ENCODE measurements around the gene SDHC.
A peak's percentile ranks its signal among the peaks of the same experiment; 100 is the strongest.

The SDHC gene

DNA sequence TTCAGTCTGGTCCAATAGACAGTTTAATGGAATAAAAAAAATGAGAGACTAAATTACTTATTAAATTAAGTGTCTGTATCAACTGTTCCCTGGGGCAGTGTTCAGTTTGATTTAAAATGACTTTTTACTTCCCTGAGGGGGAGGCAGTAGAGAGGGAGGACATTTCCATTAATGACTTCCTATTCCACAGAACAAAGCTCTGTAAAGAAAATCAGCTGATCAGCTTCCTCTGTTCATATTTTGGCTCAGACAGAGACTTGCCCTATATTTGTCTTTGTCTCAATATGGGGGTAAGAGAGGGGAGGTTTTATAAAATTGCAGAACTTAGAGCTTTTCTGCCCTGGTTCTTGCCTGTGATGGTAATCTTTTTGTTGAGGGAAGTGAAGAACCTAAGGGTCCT, 45.1 kb downstream of the SDHC start:
- peaks cover 2% of the 10 kb centered on the region for H3K79me1 ChIP-seq (ENCODE audit: low read length)
- no peak overlapping the region for H3K27ac ChIP-seq (ENCODE audit: low read depth, low read length)
- no peak overlapping the region for H3K9ac ChIP-seq (ENCODE audit: low read length)
- H2BK15ac ChIP-seq (replicated peaks; ENCODE audit: low read depth), result no peak overlapping the region
- H3K36me3 ChIP-seq (ENCODE audit: control insufficient read depth, insufficient read depth, low read length), result no peaks in the 10 kb centered on the region
- no peaks in the 10 kb centered on the region for H3K27me3 ChIP-seq (ENCODE audit: insufficient read depth, low read length, poor library complexity)
- no peak overlapping the region for H3K4me2 ChIP-seq (ENCODE audit: low read length)
- no peak overlapping the region for H4K8ac ChIP-seq (ENCODE audit: low read depth, low read length)
- H2BK5ac ChIP-seq (ENCODE audit: low read length), result no peak overlapping the region
- H3K56ac ChIP-seq (ENCODE audit: low read length), result no peak overlapping the region
- no peak overlapping the region for H3K23ac ChIP-seq (ENCODE audit: low read length)
- no peak overlapping the region for H4K5ac ChIP-seq (ENCODE audit: low read length)
- H3K4ac ChIP-seq (ENCODE audit: low read depth, low read length), result no peak overlapping the region
- no peak overlapping the region for H3K18ac ChIP-seq (ENCODE audit: low read length)
- H3K4me3 ChIP-seq (ENCODE audit: low read length), result no peak overlapping the region
- H2BK120ac ChIP-seq (ENCODE audit: low read depth, low read length), result no peak overlapping the region
- DNase-seq, result no peak
- no peak overlapping the region for H2AK5ac ChIP-seq (ENCODE audit: low read length)
- peaks cover 2% of the 10 kb centered on the region for H3K4me1 ChIP-seq (ENCODE audit: control insufficient read depth, low read depth, low read length)
- H3K79me2 ChIP-seq (ENCODE audit: control insufficient read depth, insufficient read depth, low read length), result no peaks in the 10 kb centered on the region

DNA sequence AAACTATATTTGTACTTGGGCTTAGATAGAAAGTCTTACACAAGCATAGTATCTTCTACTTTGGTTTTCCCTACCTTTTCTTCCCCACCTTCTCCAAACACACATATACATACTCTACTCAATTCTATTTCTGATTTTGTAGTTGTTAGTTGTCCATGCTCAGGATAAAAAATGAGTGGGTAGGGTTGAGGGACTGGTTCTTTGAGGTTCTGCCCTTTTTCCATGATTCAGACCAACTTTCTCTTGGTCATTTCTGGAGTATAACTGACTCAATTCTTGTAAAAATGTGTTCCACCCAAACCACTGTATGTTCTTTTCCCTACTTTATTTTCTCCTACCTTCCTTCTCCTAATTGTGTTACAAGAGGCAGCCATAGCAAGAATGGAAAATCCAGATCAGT, 50.2 kb downstream of the SDHC start:
- peaks cover 2% of the 10 kb centered on the region for H3K79me1 ChIP-seq (ENCODE audit: low read length)
- H3K4ac ChIP-seq (ENCODE audit: low read depth, low read length), result no peak overlapping the region
- no peaks in the 10 kb centered on the region for H3K27me3 ChIP-seq (ENCODE audit: insufficient read depth, low read length, poor library complexity)
- no peaks in the 10 kb centered on the region for H3K36me3 ChIP-seq (ENCODE audit: control insufficient read depth, insufficient read depth, low read length)
- no peak overlapping the region for H3K4me2 ChIP-seq (ENCODE audit: low read length)
- H3K4me1 ChIP-seq (ENCODE audit: control insufficient read depth, low read depth, low read length), result peaks cover 13% of the 10 kb centered on the region
- no peak overlapping the region for H3K27ac ChIP-seq (ENCODE audit: low read depth, low read length)
- H2AK5ac ChIP-seq (ENCODE audit: low read length), result no peak overlapping the region
- H4K8ac ChIP-seq (ENCODE audit: low read depth, low read length), result no peak overlapping the region
- no peak overlapping the region for H3K18ac ChIP-seq (ENCODE audit: low read length)
- H3K56ac ChIP-seq (ENCODE audit: low read length), result no peak overlapping the region
- H2BK15ac ChIP-seq (replicated peaks; ENCODE audit: low read depth), result no peak overlapping the region
- no peak overlapping the region for H3K23ac ChIP-seq (ENCODE audit: low read length)
- H3K79me2 ChIP-seq (ENCODE audit: control insufficient read depth, insufficient read depth, low read length), result no peaks in the 10 kb centered on the region
- no peak overlapping the region for H3K4me3 ChIP-seq (ENCODE audit: low read length)
- H2BK5ac ChIP-seq (ENCODE audit: low read length), result no peak overlapping the region
- H4K5ac ChIP-seq (ENCODE audit: low read length), result no peak overlapping the region
- DNase-seq, result no peak
- H3K9ac ChIP-seq (ENCODE audit: low read length), result no peak overlapping the region
- no peak overlapping the region for H2BK120ac ChIP-seq (ENCODE audit: low read depth, low read length)

DNA sequence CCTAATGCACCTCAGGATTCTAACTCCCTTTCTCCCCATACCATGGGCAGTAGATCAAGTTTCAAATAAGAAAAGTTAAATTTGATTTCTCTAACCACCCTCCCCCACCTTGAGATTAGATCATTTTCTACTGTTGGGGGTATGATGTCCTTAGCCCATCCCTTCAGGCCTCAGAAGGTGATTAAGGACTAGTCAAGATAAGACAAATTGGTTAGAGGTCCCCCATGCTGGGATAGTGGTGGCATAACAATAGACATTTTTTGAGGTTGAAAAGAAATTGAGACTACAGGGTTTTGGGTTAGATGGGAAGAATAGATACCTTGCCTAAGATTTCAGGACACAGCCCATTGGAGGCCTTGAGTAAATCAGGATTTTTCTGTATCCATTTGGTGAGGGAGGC, 51.0 kb downstream of the SDHC start:
- no peak overlapping the region for H3K23ac ChIP-seq (ENCODE audit: low read length)
- no peaks in the 10 kb centered on the region for H3K27me3 ChIP-seq (ENCODE audit: insufficient read depth, low read length, poor library complexity)
- no peaks in the 10 kb centered on the region for H3K79me1 ChIP-seq (ENCODE audit: low read length)
- no peak overlapping the region for H2BK120ac ChIP-seq (ENCODE audit: low read depth, low read length)
- H4K5ac ChIP-seq (ENCODE audit: low read length), result no peak overlapping the region
- no peak overlapping the region for H2BK15ac ChIP-seq (replicated peaks; ENCODE audit: low read depth)
- H3K4me3 ChIP-seq (ENCODE audit: low read length), result no peak overlapping the region
- no peak overlapping the region for H3K9ac ChIP-seq (ENCODE audit: low read length)
- H4K8ac ChIP-seq (ENCODE audit: low read depth, low read length), result no peak overlapping the region
- H3K4ac ChIP-seq (ENCODE audit: low read depth, low read length), result no peak overlapping the region
- no peak overlapping the region for H2BK5ac ChIP-seq (ENCODE audit: low read length)
- H3K36me3 ChIP-seq (ENCODE audit: control insufficient read depth, insufficient read depth, low read length), result no peaks in the 10 kb centered on the region
- no peak overlapping the region for H3K18ac ChIP-seq (ENCODE audit: low read length)
- no peak overlapping the region for H3K56ac ChIP-seq (ENCODE audit: low read length)
- H3K27ac ChIP-seq (ENCODE audit: low read depth, low read length), result peak overlapping the region; percentile 52
- DNase-seq, result peak; percentile 79
- H2AK5ac ChIP-seq (ENCODE audit: low read length), result no peak overlapping the region
- peaks cover 13% of the 10 kb centered on the region for H3K4me1 ChIP-seq (ENCODE audit: control insufficient read depth, low read depth, low read length)
- no peak overlapping the region for H3K4me2 ChIP-seq (ENCODE audit: low read length)
- no peaks in the 10 kb centered on the region for H3K79me2 ChIP-seq (ENCODE audit: control insufficient read depth, insufficient read depth, low read length)

DNA sequence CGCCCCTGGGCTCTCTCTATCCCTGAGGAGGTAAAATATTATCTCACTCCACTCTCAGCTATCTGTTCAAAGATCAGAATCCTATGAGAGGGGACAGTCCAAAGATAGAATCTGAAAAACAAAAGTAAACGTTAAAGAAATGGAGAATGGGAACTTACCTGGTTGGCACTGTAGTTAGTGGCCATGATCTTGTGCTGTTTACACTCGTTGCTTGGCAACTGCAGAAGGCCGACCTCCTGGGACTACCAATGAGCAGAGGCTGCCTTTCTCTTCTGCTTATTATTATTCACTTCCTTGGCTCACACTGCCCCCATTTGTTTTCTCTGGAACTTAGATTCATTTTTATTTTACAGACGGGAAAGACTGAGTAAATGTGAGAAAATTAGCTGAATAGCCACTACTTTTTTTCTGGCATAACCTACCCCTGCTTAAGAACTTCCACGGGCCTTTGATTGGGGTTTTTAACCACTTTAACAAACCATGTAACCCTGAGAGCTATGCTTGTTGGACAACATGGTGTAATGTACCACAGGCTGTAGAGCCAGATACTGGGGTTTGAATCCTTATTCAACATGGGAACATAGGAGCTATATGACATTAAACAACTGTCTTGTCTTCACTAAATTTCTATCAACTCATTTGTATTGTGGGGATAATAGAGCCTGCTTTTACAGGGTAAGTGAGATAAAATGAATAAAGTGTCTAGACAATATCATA, 53.7 kb downstream of the SDHC start, which contains the start of gene CFAP126:
TSS of gene CFAP126 (minus strand) at position 193 of the 717 bp plus-strand sequence. CDS start at position 185, 8 bp downstream.
- H2BK15ac ChIP-seq (replicated peaks; ENCODE audit: low read depth), result no peak within 1 kb of the TSS
- DNase-seq, result peak; percentile 96
- no peak within 1 kb of the TSS for H3K56ac ChIP-seq (ENCODE audit: low read length)
- no peak within 1 kb of the TSS for H3K4me2 ChIP-seq (ENCODE audit: low read length)
- WGBS (ENCODE audit: extremely low coverage, insufficient coverage, low lambda C conversion rate), result no CpG with 5 or more reads among the region's 6 CpGs
- H2AK5ac ChIP-seq (ENCODE audit: low read length), result no peak within 1 kb of the TSS
- H3K9ac ChIP-seq (ENCODE audit: low read length), result no peak within 1 kb of the TSS
- peaks cover 13% of the 10 kb centered on the region for H3K4me1 ChIP-seq (ENCODE audit: control insufficient read depth, low read depth, low read length)
- no peak within 1 kb of the TSS for H3K4ac ChIP-seq (ENCODE audit: low read depth, low read length)
- no peak within 1 kb of the TSS for H3K4me3 ChIP-seq (ENCODE audit: low read length)
- H3K79me2 ChIP-seq (ENCODE audit: control insufficient read depth, insufficient read depth, low read length), result no peaks in the 10 kb centered on the region
- H3K23ac ChIP-seq (ENCODE audit: low read length), result no peak within 1 kb of the TSS
- no peak within 1 kb of the TSS for H2BK120ac ChIP-seq (ENCODE audit: low read depth, low read length)
- H3K36me3 ChIP-seq (ENCODE audit: control insufficient read depth, insufficient read depth, low read length), result no peaks in the 10 kb centered on the region
- H3K18ac ChIP-seq (ENCODE audit: low read length), result no peak within 1 kb of the TSS
- no peaks in the 10 kb centered on the region for H3K27me3 ChIP-seq (ENCODE audit: insufficient read depth, low read length, poor library complexity)
- H4K5ac ChIP-seq (ENCODE audit: low read length), result no peak within 1 kb of the TSS
- no peaks in the 10 kb centered on the region for H3K79me1 ChIP-seq (ENCODE audit: low read length)
- H2BK5ac ChIP-seq (ENCODE audit: low read length), result no peak within 1 kb of the TSS
- no peak within 1 kb of the TSS for H4K8ac ChIP-seq (ENCODE audit: low read depth, low read length)
- no peak within 1 kb of the TSS for H3K27ac ChIP-seq (ENCODE audit: low read depth, low read length)

DNA sequence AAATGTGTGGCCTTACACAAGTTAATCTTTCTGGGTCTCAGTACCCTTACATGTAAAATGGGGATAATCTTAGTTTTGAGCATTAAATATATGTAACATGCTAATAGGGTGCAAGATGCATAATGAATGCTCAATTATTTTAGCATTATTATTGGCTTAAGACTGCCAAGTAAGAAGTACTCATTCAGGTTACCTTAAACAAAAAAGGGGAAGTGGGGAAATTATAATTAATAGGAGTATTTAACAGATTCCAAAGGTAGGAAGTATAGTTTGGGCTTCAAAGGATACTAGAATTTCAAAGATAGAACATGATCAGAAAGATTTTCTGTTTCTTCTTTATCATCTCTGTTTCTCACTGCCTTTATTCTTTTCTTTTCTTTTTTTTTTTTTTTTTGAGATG, 59.3 kb downstream of the SDHC start:
- H3K56ac ChIP-seq (ENCODE audit: low read length), result no peak overlapping the region
- H3K79me2 ChIP-seq (ENCODE audit: control insufficient read depth, insufficient read depth, low read length), result no peaks in the 10 kb centered on the region
- no peak overlapping the region for H4K8ac ChIP-seq (ENCODE audit: low read depth, low read length)
- no peak overlapping the region for H2AK5ac ChIP-seq (ENCODE audit: low read length)
- no peak overlapping the region for H3K4ac ChIP-seq (ENCODE audit: low read depth, low read length)
- H2BK5ac ChIP-seq (ENCODE audit: low read length), result no peak overlapping the region
- no peaks in the 10 kb centered on the region for H3K79me1 ChIP-seq (ENCODE audit: low read length)
- no peak overlapping the region for H3K4me3 ChIP-seq (ENCODE audit: low read length)
- H3K27me3 ChIP-seq (ENCODE audit: insufficient read depth, low read length, poor library complexity), result no peaks in the 10 kb centered on the region
- no peak overlapping the region for H2BK120ac ChIP-seq (ENCODE audit: low read depth, low read length)
- no peak overlapping the region for H3K23ac ChIP-seq (ENCODE audit: low read length)
- no peak overlapping the region for H3K27ac ChIP-seq (ENCODE audit: low read depth, low read length)
- H3K9ac ChIP-seq (ENCODE audit: low read length), result no peak overlapping the region
- no peak for DNase-seq
- H3K4me2 ChIP-seq (ENCODE audit: low read length), result no peak overlapping the region
- H3K18ac ChIP-seq (ENCODE audit: low read length), result no peak overlapping the region
- no peak overlapping the region for H2BK15ac ChIP-seq (replicated peaks; ENCODE audit: low read depth)
- no peaks in the 10 kb centered on the region for H3K4me1 ChIP-seq (ENCODE audit: control insufficient read depth, low read depth, low read length)
- no peak overlapping the region for H4K5ac ChIP-seq (ENCODE audit: low read length)
- no peaks in the 10 kb centered on the region for H3K36me3 ChIP-seq (ENCODE audit: control insufficient read depth, insufficient read depth, low read length)

DNA sequence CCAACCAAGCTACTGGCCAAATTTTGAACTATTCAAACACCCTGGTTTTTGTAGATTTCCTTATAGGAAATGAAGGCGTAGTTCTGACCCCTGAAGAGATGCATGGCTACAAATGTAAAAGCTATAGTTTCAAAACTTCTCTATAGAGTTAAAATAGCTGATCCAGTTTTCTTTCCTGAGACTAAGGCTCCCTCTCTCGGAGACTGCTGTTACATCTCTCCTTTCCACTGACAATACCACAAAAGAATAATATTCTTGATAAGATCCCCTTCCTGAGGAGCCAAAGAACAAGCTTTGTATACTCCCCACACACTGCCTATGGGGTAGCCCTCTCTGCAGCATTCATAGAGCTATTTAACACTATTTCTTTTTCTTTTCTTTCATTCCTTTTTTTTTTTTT, 60.2 kb downstream of the SDHC start:
- Histone ChIP-seq H4K8ac (ENCODE audit: low read depth, low read length) (peak overlapping the region; percentile 39), H2AK5ac (ENCODE audit: low read length) (no peak overlapping the region), H2BK15ac (replicated peaks; ENCODE audit: low read depth) (no peak overlapping the region), H3K23ac (ENCODE audit: low read length) (no peak overlapping the region), H3K27ac (ENCODE audit: low read depth, low read length) (no peak overlapping the region), H2BK120ac (ENCODE audit: low read depth, low read length) (no peak overlapping the region), H3K79me2 (ENCODE audit: control insufficient read depth, insufficient read depth, low read length) (no peaks in the 10 kb centered on the region), H2BK5ac (ENCODE audit: low read length) (no peak overlapping the region), H3K56ac (ENCODE audit: low read length) (no peak overlapping the region), H3K4me3 (ENCODE audit: low read length) (no peak overlapping the region), H3K4ac (ENCODE audit: low read depth, low read length) (no peak overlapping the region), H3K4me1 (ENCODE audit: control insufficient read depth, low read depth, low read length) (no peaks in the 10 kb centered on the region), H3K18ac (ENCODE audit: low read length) (no peak overlapping the region), H3K4me2 (ENCODE audit: low read length) (no peak overlapping the region), H3K9ac (ENCODE audit: low read length) (no peak overlapping the region), H3K79me1 (ENCODE audit: low read length) (no peaks in the 10 kb centered on the region), H4K5ac (ENCODE audit: low read length) (no peak overlapping the region), H3K27me3 (ENCODE audit: insufficient read depth, low read length, poor library complexity) (no peaks in the 10 kb centered on the region), H3K36me3 (ENCODE audit: control insufficient read depth, insufficient read depth, low read length) (no peaks in the 10 kb centered on the region)
- no peak for DNase-seq
- no CpG with 5 or more reads among the region's 2 CpGs for WGBS (ENCODE audit: extremely low coverage, insufficient coverage, low lambda C conversion rate)
